PFSK-1 (cell line): ENCODE results near the gene SKAP1.

Source experiments
- POLR2AphosphoS5 ChIP-seq: IDR thresholded peaks from 2 replicates; pipeline ENCODE4 v1.6.1; 2012; ENCODE audit warnings: low read depth, mild to moderate bottlenecking, control low read depth, low read length, moderate library complexity
- SIN3A ChIP-seq: IDR thresholded peaks from 2 replicates; pipeline ENCODE4 v1.6.1; 2012; ENCODE audit warnings: mild to moderate bottlenecking, low read length, moderate library complexity, borderline replicate concordance; ENCODE audit not compliant: insufficient read depth
- TAF1 ChIP-seq: IDR thresholded peaks from 2 replicates; pipeline ENCODE4 v1.6.1; 2012; ENCODE audit warnings: low read length, control low read depth, borderline replicate concordance; ENCODE audit not compliant: insufficient read depth

DNA sequence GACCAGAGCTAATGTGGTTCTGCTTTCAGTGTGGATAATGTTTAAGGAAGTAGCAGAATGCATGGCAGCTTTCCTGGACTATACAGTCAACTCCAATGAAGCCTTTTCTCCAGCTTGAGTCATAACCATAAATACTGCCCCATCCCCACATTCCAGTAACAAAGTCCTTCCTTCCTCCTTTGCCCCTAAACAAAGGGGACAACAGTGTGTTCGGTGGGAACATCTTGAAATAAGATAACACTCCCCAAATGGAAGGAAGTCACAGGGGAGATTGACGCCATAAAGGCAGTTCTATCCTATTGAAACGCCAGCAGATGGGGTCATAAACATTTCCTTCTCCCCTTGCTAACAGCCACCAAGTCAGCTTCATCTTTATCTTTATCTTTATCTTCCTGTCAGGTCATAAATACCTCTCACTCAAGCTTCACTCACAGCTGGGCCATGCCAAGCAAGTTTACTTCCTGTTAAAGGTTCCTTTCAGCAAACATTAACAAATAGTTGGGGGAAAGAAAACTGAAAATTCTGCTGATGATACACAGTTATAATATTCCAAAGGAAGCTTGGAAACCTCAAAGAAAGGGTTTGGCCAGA, 185.8 kb downstream of the SKAP1 start:
- TF ChIP-seq POLR2AphosphoS5, result no peak
- no peak for TF ChIP-seq TAF1
- no peak for TF ChIP-seq SIN3A
